Dedifferentiated amniotic fluid mesenchymal stem cell (primary cell): ENCODE results near the gene XYLT1.
"Not testable (repeated sequence)": the region's sequence is repeated elsewhere in the genome, so short reads cannot be mapped to it uniquely, and the experiment has no call there.

Source experiments
- DNase-seq: peaks from one replicate; pipeline ENCODE4 v3.0.0-alpha.2; 2016; ENCODE audit errors: extremely low spot score

XYLT1 gene, protein sequence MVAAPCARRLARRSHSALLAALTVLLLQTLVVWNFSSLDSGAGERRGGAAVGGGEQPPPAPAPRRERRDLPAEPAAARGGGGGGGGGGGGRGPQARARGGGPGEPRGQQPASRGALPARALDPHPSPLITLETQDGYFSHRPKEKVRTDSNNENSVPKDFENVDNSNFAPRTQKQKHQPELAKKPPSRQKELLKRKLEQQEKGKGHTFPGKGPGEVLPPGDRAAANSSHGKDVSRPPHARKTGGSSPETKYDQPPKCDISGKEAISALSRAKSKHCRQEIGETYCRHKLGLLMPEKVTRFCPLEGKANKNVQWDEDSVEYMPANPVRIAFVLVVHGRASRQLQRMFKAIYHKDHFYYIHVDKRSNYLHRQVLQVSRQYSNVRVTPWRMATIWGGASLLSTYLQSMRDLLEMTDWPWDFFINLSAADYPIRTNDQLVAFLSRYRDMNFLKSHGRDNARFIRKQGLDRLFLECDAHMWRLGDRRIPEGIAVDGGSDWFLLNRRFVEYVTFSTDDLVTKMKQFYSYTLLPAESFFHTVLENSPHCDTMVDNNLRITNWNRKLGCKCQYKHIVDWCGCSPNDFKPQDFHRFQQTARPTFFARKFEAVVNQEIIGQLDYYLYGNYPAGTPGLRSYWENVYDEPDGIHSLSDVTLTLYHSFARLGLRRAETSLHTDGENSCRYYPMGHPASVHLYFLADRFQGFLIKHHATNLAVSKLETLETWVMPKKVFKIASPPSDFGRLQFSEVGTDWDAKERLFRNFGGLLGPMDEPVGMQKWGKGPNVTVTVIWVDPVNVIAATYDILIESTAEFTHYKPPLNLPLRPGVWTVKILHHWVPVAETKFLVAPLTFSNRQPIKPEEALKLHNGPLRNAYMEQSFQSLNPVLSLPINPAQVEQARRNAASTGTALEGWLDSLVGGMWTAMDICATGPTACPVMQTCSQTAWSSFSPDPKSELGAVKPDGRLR

DNA sequence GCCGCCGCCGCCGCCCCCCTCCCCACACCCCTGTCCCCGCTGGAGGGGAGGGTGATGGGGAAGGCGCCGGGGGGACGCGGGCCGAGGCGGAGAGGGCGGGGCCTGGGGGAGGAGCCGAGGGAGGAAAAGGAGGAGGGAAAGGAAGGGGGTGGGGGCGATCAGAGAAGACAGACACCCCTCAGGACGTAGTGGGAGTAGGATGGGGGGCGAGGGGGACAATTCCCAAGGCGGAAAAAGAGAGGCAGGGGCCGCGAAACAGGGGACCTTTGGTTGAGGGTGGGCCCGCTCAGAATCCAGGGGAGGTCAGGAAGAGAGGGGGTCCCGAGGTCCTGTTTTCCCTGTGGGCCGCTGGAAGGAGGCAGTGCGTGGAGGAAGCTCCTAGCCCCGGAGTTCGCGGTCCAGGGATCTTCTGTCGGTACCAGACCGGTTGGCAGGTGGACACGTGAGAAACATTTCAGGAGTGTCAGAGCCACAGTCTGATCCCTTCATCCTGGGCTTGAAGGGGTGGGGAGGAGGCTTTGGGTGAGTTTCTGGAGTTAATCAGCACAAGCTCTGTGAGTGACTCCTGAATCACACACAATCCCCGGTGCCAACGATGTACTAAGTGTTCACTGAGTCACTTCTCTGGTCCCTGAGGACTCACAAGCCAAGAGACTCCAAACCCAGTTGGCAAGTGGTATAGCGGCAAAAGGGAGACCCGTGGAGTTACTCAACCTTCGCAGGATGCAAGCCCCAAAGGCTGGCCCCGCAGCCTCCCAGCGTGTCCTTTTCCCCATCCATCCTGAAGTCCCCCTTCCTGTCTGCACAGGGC lies at the start of gene XYLT1:
TSS of gene XYLT1 (minus strand) at position 53 of the 811 bp plus-strand sequence. CDS start 164 bp downstream, outside the sequence.
- peak; percentile 88 for DNase-seq

DNA sequence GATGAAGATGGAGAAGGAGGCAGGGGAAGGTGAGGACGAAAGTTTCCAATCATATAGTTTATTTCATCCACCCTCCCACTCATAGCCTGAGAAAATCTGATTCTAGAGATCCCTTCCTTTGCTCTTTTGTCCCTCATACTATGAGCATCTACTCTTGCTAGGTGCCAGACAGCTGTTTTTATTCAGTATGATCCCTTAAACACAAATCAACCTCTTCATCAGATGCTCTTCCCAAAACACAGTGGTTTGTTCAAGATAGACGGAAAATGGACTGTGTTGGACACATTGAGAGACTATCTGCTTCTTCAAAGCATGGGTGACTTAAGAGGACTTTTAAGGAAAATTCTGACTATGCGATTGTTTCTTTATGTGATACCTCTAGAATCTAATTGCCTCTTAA lies 49.4 kb upstream of the XYLT1 start:
- DNase-seq = no peak

DNA sequence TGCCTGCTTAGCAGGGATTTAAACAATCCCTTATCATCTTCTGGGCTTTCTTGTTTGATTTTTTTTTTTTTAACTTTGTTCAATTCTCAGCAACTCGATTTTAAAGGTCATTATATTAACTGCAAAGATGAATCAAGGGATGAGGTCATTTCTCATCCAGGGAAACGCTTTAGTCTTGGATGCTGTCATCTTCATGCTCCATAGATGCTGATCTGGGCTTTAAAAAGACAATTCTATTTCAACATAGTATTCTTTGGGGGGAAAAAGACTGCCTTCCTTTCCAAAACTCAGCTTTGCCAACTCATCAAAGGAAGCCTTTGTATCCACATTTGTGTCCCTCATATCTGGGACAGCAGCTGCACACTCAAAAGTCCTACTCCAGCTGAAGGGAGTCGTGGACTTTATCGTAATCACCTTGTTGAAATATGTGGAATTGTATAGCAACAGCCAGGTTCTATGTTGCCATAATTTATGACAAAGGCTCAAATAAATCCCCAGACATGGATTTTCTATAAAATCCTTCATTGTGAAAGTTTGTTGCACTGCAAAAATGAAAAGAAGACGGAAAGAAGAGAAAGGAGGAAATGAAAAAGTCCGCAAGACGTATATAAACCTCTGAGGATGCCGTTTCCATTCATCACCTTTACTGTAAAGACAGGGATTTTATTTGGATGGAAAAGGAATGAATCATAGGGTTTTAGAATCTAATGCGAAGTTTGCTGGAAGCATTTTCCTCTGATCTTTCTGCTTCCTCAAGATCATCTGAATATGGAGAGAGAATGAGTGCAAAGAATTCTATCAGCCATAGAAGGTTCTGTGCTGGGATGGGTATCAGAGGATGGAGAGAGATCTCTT lies 48.6 kb upstream of the XYLT1 start:
- no peak for DNase-seq

DNA sequence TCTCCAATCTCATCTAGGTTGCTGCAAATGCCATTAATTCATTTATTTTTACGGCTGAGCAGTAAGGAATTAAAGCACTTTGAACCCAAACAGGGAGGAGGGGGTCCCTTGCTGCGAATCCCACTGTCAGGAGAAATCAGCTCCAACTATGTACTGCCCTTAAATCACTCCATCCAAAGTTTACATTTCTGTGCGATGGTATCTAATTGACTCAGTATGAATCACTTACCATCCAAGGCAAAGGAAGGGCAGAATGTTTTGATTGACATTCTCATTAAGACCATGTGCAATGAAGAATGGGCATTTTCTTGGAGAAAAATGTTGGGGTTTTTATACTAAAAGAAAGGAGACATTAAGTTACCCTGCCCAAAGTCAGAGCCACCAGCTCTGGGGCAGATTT lies 47.7 kb upstream of the XYLT1 start:
- DNase-seq = peak; percentile 51

DNA sequence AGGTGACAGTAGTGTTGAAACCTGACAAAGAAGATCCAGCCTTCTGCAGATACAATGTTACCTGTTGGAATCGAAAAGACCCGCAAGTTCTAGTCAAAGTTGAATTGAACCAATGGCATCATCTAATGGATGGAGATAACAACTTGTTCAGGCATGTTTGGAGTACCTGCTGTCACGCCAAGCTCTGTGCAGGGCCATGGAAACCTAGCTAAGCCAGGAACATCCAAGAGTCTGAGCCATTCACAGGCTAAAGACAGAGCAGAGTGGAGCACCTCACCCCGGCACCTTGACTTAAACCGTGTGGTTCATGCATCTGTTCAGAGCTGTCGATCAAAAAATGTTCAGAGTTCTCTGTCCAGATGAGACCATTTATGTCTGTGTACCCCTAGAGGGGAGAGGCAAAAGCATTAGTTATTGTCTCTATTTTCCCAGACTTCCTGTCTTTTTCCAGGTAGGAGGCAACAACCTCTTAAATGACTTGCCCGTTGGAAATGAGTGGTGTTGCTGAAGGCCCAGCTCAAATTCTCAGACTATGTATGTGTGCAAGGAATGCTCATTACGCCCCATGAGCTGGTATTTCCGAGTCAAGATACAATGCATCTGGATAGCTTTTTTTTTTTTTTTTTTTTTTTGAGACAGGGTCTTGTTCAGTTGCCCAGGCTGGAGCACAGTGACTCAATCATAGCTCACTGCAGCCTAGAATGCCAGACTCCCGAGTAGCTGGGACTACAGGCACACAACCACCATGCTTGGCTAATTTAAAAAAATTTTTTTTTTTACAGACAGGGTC lies 44.9 kb upstream of the XYLT1 start:
- DNase-seq = peak; percentile 41

DNA sequence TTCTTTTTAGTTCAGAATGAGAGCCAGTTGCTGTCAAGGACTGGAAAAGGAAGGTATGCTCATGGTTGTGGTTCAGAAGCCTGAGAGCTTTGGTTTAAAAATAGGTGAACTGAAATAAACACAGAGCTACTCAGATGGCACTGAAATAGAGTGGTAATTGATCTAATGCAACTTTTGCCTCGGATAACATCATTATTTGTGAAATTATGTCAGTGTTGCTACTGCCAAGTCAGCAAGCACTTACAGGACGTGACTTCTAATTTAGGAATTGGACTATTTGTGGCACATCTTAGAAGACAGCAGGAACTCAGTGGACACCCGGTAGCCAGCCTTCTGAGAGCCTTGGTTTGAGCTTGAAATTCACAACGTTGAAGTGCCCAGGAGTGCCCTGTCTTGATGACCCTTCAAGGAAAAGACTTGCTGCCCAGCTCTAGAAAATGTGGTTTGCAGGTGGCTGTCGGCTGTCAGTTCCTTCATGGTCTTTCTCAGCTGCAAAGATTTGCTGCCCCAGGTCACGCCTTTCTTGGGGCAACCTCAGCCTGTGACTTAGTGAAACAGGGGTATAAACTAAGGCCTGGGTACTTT lies 42.0 kb upstream of the XYLT1 start:
- DNase-seq = no peak

DNA sequence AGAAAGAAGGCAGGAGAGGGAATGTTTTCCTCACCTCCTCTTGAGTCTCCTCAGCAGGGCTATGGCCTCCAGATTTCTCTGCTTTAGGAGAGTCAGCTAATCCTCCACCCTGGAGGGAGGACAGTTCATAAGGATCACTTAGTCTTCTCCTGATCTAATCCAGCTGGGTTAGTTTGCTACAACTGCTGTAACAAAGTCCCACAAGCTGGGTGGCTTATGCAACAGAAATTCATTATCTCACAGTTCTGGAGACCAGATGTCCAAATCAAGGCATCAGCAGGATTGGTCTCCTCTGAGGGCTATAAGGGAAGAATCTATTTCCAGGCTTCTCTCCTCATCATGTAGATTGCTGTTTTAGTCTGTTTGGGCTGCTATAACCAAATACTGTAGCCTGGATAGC lies 40.6 kb upstream of the XYLT1 start:
- peak; percentile 20 for DNase-seq

DNA sequence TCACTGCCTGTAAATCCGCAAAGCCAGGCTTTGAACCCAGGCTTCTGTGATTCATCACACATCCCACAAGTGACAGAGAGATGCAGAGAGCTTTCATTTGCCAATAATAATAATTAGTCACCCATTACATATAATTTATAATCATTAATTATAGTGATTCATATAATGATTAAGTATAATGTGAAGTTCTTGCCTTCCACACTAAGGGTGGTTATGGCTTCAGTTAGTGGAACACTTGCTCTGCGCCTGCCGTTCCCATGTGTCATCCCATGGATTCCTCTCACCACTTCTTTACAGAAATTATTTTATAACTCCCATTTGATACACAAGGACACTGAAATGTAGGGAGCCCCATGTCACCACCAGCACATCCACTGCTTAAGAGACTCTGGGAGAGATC lies 39.8 kb upstream of the XYLT1 start:
- DNase-seq = no peak

DNA sequence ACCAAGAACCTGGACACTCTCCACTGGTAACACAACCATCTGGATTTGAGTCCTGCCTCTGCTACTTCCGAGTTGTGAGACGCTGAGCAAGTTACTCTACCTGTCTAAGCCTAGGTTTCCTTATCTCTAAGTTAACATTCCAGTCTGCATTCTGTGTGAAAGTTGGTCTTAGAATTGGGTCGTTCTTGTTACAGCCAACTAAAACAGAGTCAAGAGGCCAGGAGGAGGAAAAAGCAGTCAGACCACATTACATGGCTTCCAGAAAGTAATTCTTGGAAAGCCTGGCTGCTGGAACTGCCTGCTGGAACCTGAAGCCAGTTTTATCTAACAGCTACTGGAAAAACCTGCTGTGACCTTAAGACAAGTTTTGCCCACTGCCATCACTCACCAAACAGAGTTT lies 38.4 kb upstream of the XYLT1 start:
- DNase-seq = no peak

DNA sequence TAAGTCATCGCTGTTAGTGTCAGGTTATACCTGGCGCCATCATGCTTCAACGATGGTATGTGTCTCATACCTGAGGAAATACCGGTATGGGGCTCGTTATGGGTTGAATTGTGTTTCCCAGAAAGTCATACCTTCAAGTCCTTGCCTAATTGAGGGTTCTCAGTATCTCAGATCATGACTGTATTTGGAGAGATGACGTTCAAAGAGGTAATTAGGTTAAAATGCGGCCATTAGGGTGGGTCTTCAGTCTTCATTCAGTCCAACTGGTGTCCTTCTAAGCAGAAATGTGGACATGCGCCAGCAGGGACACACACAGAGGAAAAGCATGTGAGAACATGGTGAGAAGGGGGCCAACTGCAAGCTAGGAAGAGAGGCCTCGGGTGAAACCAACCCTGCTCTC lies 37.5 kb upstream of the XYLT1 start:
- no peak for DNase-seq

DNA sequence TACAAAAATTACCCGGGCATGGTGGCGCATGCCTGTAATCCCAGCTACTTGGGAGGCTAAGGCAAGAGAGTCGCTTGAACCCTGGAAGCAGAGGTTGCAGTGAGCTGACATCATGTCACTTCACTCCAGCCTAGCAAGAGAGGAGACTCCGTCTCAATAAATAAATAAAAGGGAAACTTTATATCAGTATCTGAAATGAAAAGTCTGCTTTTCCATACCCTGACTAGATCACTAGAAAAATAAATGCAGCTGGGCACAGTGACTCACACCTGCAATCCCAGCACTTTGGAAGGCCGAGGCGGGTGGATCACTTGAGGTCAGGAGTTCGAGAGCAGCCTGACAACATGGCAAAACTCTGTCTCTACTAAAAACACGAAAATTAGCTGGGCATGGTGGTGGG lies 36.8 kb upstream of the XYLT1 start:
- not testable (repeated sequence) for DNase-seq

DNA sequence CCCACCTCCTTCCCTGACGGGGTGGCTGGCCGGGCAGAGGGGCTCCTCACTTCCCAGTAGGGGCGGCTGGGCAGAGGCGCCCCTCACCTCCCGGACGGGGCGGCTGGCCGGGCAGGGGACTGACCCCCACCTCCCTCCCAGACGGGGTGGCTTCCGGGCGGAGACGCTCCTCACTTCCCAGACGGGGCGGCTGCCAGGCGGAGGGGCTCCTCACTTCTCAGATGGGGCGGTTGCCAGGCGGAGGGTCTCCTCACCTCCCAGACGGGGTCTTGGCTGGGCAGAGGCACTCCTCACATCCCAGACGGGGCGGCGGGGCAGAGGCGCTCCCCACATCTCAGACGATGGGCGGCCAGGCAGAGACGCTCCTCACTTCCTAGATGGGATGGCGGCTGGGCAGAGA lies 35.1 kb upstream of the XYLT1 start:
- DNase-seq = not testable (repeated sequence)

DNA sequence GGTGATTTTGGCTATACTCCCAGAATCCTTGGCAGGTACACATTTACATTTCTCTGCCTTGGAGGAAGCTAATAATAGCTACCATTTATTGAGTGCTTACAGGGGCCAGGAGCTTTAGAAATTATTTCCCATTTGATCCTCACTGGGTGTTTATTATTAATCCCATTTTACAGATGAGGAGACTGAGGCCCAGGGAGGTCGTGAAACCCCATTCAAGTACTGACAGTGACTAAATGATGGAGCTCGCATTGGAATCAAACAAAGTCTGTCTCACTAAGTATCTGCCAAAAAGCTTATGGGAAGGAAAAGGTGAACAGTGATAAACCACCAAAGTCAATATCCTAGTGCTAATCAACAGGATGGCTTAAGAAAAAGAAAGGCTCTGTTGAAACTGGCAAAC lies 33.3 kb upstream of the XYLT1 start:
- no peak for DNase-seq

DNA sequence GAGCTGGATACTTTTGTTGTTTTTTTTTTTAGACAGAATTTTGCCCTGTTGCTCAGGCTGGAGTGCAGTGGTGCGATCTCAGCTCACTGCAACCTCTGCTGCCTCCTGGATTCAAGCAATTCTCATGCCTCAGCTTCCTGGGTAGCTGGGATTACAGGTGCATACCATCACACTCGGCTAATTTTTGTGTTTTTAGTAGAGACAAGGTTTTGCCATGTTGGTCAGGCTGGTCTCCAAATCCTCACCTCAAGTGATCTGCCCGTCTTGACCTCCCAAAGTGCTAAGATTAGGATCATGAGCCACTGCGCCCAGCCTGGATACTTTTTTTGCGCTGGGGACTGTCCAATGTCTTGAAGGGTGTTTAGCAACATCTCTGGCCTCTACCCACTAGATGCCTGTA lies 32.6 kb upstream of the XYLT1 start:
- no peak for DNase-seq

DNA sequence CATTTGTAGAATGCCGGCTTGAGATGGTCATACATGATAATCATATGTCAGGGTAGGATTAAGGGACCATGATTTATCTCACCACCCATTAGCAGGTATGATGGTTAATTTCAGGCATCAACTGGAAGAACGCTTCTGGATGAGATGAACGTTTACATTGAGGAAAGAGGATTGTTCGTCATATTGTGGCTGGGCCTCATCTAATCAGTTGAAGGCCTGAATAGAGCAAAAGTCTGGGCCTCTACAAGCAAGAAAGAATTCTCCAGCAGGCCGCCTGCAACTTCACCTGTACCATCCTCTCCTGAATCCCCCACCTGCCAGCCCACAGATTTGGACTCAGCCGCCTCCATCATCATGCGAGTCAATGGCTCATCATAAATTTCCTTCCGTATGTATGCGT lies 30.6 kb upstream of the XYLT1 start:
- no peak for DNase-seq

DNA sequence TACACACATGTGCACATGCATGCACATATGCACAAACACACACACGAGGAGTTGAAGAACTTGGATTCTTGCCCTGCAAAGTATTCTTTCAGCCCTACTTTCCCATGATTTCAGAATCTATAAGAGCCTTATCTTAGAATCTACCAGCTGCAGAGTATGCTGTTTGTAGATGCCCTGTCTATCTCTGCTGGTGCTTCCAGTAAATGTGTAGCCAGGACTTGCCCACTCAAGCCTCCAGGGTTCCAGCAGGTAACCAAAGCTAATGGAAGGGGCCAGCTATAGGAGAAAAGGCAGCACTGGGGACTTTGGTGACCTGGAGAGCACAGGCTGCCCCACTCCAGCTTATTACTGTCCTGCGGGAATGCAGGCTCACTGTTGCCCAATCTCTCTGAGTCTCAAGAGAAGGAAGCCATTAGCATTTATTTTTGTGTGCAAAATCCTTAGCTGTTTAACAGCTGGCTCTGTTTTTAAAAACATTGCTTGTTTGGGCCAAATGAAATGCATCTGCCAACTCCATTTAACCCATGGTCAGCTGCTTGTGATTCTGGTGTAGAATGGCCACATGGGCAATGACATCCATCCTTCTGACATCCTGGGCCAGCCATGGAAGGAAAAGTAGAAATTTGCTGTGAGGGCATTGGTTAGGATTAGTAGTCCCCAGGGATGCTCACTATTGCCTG lies 28.6 kb upstream of the XYLT1 start:
- no peak for DNase-seq

DNA sequence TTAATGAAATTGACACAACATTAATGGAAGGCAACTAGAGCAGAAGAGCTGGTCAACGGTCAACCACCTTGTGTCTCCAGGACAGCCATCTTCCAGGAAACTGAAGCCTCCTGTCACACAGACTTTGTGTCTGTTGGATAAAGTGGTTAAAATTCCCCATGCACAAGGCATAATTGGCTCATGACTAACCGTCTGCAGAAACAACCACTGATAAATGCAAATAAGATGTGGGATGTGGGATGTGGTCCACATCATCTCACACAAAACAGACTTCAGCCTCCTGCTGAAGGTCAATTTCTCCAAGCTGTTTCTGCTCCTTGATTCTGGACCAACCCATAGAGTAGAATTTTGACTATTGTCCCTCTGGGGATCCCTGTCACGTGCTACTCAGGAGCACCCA lies 26.9 kb upstream of the XYLT1 start:
- DNase-seq = no peak

DNA sequence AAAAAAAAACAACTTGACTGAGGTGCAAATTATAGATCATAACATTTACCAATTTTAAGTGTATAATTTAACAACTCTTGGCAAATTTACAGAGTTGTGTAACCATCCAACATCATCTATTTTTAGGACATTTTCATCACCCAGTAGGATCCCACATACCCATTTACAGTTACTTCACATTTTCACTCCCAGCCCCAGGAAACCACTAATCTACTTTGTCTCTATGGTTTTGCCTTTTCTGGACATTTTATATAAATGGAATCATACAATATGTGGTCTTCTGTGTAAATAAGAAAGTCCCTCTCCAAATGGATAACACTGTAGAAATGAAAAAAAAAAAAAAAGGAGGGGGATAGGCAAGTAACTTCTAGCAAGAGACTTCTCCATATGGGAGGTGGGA lies 26.1 kb upstream of the XYLT1 start:
- DNase-seq = no peak

DNA sequence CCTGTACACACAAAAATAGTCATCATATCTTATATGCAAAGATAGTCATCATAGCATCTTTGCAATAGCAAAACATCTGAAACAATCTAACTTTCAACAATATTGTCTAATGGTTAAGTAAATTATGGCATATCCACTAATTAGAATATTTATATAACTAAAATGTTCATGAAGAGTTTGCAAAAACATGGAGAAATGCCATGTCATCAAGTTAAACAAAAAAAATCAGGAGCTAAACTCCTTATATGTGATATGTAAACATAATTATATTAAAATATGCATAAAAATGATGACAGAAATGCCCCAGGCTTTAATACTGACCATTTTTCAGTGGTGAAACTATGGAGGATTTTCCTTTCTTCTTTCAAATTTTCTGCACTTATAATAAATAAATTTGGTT lies 22.3 kb upstream of the XYLT1 start:
- DNase-seq = no peak
